GM12864 (cell line): ENCODE data around the gene PGA3.

ENCODE experiments used
- DNase-seq: peaks from one replicate; pipeline ENCODE4 v3.0.0-alpha.2; 2011; ENCODE audit warnings: low read depth
- H3K4me3 ChIP-seq: 2 replicates; pipeline ENCODE4 v1.5.1; 2011; ENCODE audit warnings: mild to moderate bottlenecking, low read depth, low read length, control low read depth
- CTCF ChIP-seq: IDR thresholded peaks from 2 replicates; pipeline ENCODE4 v1.5.1; 2011; ENCODE audit warnings: low read depth, mild to moderate bottlenecking, moderate library complexity, low read length, control low read depth, inconsistent platforms; ENCODE audit errors: missing control alignments

PGA3 gene

GRCh38 chr11:61254403-61255025 is 51.2 kb downstream of the PGA3 start:
- DNase-seq: peak; percentile 19
- H3K4me3 ChIP-seq: no peak overlapping the region

DNA sequence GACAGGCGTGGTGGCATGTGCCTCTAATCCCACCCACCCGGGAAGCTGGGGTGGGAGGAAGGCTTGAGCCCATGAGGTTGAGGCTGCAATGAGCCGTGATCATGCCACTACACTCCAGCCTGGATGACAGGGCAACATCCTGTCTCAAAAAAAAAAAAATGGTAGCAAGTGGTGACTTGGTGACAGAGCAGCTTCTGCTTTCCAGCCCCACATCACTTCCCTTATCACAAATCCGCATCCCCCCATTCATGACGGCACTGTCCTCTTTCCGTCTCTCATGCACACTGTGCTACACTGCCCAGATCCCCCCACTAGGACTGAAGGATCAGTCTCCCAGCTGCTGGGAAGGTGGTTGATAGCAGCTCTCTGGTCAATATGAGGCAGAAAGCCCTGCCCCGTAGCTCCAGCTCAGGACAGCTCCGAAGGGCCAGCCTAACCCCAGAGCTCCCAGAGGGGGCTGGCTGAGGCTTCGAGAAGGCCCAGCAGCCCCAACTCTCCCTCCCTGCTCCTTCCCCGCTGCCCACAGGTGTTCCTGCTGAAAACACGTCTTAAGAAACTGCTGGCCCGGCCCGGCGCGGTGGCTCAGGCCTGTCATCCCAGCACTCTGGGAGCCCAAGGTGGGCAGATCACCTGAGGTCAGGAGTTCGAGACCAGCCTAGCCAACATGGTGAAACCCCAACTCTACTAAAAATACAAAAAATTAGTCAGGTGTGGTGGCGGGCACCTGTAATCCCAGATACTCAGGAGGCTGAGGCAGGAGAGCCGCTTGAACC is 53.6 kb downstream of the PGA3 start:
- TF ChIP-seq CTCF: no peak
- no peak overlapping the region for H3K4me3 ChIP-seq
- DNase-seq: no peak

More at GRCh38 chr11:61254403-61255025, 51.2 kb downstream of the PGA3 start:
- peak; percentile 99 for TF ChIP-seq CTCF

DNA sequence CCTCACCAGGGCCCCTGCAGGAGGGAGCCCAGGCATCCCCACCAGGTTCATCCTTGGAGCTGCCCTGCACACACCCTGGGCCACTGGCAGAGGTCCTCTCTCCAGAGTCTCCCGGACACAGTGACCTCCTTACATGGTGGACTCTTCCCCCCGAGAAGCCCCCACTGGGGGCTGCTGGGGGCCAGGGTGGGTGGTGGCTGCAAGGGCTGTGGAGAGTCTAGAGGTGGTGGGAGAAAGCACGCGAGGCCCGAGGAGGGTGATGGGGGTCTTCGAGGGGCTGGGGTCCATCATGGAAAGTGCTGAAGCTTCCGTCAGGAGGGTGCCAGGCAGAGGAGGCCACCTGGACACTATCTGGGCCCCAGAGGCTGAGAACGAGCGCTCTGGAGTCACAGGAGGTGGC is 55.2 kb downstream of the PGA3 start:
- TF ChIP-seq CTCF: no peak
- H3K4me3 ChIP-seq: no peak overlapping the region
- no peak for DNase-seq

- H3K4me3 ChIP-seq: no peak overlapping the region
- DNase-seq: no peak
- TF ChIP-seq CTCF: no peak
Observed at GRCh38 chr11:61259363-61259762, 56.0 kb downstream of the PGA3 start.
